Medulla oblongata (tissue), 1 donor: Measurements from ENCODE around the gene IL18BP.

Source experiments
- DNase-seq: peaks from one replicate; pipeline ENCODE4 v3.0.0-alpha.2; 2015; ENCODE audit errors: extremely low spot score

The IL18BP gene

DNA sequence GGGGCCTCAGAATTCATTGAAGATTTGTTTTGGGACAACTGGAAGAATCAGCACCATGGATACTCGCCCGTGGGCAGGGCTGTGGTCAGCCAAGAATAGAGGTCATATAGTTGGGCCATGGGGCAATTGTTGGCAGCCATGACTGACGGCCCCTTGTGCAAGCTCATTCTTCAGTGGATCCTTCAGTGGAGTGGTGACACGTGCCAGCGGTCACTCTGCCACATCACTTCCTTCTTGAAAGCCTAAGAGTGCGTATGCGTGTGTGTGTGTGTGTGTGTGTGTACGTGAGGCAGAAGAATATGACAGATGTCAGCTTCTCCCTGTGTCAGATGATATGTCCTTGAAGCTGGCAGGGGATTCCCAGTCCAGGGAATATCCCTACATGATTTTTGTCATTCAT lies 1.8 kb upstream of the IL18BP start:
- DNase-seq, result no peak

DNA sequence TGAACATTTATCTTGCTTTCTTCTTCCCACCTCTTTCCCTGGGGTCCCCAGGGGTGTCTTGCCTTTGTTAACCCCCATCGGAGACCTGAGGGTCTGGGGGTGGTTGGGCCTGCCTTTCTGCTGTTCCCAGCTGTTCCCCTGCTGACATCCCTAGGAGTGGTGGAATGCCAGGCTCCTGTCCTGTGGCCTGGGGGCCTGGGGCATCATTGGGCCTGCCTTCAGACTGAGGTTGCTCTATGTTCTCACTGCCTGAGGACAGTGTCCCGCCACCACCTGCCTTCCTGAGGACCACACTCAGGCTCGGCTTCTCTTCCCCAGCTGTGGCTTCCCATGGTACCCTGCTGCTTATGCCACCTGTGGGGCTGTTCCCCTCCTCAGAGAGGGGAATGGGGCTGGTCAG lies 1.1 kb upstream of the IL18BP start:
- DNase-seq, result no peak

DNA sequence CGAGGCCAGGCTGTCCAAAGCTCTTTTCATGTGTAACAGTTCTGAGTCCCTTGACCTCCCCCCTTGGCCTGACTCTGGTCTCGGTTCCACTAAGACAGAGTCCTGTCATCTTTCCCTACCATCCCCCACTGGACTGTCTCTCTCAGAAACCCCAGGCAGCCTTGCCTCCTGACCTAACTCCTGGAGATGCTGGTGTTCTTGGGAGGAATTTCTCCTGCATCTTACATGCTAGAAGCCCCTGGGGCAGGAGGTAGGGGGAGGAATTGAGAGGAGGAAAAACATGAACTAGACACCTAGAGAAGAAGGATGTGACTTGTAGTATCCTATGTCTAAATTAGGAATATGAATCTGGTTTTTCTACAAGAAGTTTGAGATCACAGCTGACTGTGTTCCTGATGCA lies 648 bp upstream of the IL18BP start:
- DNase-seq, result no peak

DNA sequence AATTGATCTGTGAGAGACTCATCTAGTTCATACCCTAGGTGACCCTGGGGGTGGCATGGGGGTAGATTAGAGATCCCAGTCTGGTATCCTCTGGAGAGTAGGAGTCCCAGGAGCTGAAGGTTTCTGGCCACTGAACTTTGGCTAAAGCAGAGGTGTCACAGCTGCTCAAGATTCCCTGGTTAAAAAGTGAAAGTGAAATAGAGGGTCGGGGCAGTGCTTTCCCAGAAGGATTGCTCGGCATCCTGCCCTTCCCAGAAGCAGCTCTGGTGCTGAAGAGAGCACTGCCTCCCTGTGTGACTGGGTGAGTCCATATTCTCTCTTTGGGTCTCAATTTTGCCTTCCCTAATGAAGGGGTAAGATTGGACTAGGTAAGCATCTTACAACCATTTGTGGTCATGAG lies 653 bp downstream of the IL18BP start:
- DNase-seq, result no peak

DNA sequence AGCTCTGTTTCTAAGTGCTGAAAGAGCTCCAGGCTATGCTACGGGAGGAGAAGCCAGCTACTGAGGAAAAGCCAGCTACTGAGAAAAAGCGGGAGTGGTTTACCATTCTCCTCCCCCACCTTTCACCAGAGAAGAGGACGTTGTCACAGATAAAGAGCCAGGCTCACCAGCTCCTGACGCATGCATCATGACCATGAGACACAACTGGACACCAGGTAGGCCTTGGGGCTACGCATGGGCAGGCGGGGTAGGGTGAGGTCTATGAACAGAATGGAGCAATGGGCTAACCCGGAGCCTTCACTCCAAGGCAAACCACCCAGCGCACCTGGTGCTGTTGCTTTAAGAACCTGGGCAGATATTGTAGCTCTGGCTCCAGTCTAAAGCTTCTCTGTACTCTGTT lies 1.1 kb downstream of the IL18BP start:
- DNase-seq, result no peak

DNA sequence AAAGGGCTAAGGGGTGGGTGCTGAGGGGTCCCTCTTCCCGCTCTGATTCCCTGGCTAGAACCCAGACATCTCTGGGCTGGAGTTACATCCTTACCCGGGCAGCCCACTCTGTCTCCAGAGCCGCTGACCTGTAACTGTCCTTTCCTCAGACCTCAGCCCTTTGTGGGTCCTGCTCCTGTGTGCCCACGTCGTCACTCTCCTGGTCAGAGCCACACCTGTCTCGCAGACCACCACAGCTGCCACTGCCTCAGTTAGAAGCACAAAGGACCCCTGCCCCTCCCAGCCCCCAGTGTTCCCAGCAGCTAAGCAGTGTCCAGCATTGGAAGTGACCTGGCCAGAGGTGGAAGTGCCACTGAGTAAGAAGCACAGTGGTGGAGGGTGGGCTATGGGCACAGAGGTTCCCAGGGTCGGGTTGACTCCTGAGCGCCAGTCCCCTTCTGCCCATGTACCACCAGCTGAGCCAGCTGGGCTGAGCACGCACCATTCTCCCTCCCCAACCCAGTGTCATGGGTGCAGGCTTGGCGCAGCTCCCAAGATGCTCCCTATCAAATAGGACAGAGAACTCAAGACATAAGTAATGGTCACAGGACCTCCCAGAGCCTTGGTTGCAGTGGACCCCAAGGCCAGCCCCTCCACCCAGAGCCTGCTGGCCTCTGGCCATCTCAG lies 1.6 kb downstream of the IL18BP start:
- no peak for DNase-seq

DNA sequence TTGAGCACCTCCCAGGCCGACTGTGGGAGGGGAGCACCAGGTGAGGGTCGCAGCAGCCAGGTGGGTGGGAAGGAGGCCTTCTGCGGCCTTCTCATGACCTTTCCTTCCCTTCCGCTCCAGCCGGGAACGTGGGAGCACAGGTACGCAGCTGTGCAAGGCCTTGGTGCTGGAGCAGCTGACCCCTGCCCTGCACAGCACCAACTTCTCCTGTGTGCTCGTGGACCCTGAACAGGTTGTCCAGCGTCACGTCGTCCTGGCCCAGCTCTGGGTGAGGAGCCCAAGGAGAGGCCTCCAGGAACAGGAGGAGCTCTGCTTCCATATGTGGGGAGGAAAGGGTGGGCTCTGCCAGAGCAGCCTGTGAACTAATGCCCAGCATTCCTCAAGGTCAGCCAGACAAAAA lies 2.6 kb downstream of the IL18BP start:
- no peak for DNase-seq

DNA sequence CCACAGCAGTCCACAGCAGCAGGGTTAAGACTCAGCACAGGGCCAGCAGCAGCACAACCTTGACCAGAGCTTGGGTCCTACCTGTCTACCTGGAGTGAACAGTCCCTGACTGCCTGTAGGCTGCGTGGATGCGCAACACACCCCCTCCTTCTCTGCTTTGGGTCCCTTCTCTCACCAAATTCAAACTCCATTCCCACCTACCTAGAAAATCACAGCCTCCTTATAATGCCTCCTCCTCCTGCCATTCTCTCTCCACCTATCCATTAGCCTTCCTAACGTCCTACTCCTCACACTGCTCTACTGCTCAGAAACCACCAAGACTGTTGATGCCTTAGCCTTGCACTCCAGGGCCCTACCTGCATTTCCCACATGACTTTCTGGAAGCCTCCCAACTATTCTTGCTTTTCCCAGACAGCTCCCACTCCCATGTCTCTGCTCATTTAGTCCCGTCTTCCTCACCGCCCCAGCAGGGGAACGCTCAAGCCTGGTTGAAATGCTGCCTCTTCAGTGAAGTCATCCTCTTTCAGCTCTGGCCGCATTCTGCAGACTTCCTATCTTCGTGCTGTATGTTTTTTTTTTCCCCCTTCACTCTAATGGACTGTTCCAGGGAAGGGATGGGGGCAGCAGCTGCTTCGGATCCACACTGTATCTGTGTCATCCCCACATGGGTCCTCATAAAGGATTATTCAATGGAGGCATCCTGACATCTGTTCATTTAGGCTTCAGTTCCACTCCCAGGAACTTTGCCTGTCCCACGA lies 3.3 kb downstream of the IL18BP start:
- no peak for DNase-seq

DNA sequence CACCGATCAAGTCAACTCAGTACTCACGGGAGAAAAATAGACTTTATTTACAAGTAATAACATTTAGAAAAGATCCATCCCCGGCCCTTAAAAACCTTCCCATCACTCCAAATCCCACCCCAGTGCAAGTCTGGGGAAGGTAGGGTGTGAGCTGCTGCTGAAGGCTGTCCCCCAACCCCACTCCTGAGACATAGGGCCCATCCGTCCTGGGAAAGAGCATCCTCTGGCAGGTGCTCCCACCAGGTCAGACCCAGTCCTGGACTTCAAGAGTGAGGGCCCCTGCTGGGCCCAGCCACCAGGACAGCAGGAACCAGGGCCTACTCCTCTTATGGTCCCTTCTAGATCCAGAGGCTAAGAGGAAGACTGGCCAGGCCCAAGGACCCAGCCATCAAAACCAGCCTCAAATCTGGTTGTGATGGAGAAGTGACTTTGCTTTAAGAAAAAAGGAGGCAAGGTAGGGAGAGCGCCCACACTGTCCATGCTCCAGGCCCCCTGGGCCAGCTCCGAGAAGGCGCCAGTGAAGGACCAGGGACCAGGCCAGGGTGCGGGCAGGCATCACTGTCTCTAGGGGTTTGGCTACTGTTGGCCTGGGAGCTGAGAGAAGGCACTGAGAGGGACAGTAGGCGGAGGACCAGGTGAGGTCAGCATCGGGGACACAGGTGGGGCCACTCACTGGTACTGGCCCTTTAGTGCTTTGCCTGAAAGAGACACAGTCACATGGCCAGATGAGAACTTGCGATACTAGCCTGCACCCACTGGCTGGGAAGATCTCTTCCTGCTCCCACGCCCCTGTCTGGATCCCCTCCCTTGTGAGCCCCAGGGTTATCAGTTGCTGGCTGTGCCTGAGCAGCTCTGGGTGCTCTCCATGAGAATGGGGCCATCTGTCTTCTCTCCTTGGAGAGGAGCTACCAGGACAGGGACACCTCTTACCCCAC lies 4.4 kb downstream of the IL18BP start:
- DNase-seq, result no peak

DNA sequence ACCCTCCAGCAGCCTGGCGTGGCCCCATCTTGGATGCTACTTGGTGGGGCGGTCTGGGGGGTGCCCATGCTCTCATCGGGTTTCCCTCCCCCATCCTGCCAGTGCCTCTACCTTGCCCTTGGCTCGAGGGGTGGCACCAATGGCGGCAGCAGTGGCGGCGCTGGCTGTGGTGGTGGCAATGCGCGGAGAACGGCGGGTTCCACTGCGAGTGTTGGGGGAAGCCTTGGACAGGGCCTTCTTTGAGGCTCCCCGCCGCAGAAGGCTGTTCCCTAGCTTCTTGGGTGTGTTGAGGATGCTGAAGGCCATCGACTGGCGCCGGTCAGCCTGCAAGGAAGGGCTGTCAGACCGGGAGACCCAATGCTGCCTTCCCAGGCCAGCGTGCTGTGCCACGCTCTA lies 5.1 kb downstream of the IL18BP start:
- no peak for DNase-seq

DNA sequence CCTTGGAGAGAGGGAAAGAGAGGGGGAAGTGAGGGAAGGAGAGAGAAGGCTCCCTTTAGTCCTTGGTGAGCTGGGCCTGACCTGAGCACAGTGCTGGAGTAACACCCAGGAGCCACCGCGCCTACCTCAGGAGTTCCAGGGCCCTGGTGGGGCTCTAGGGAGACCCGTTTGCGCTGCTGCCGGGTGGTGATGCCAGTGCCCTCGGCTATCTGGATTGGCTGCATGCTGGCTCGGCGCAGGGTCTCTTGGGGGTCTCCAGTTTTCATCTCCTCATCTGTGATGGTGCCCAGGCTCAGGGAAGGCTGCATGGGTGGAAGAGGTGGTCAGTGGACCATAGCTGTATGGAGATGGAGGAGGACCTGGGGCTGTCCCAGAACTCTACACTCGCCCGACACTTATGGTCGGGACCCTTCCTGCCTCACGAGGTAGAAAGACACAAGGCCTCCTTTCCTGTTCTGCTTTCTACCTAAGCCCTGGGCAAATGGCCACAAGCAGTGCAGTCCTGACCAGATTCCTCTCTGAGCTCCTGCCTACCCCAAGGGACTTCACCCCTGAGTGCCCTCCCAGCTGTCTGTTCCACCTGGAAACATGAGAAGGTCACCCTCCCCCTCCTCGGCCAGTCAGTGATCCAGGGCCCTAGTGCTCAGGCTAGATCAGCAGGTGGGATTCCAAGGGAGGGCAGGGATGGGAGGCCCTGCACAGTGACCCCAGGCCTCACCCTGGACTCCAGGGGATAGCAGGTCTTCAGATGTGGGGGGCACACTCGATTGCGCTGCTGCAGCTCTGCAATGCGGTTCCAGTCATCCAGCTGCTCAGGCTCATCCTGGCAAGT lies 6.0 kb downstream of the IL18BP start:
- DNase-seq, result no peak

DNA sequence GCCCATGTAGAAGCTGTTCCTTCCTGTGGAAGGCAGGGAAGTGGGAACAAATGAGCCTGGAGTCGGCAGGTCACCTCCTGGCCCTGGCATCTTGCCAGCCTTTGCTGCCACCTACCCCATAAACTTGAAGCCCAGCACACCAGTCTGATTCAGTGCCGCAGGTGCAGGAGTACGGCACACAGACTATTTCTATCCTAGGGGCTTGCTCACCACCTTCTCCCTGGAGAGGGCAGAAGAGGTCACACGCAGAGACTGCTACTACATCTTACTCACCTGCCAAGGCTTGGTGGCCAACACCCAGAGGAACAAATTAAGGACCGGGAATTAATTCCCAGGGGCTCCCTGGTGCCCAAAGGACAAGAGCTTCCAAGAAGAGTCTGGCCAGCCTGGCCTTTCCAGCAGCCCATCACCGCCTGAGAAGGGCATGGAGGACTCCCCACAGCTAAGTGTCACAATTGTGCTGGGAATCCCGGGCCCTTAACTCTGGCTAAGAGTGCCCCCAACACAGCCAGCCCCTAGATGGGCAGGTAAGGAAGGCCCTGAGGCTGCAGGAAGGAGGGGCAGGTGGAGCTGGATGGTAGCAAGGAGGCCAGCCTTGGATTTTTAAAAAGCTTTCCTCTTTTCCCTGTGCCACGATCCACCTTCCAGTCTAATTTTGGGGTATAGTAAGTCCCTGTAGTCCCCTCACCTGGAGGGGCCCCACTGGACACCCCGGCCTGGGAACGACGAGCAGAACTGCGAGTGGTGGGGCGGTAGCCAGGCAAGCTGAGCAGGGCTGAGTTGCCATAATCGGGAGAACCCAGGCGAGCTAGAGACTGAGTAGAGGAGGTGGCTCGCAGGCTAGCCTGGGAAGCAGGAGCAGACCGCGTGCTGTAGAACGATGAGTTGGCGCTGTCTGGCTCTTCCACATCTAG lies 6.9 kb downstream of the IL18BP start:
- DNase-seq, result no peak

DNA sequence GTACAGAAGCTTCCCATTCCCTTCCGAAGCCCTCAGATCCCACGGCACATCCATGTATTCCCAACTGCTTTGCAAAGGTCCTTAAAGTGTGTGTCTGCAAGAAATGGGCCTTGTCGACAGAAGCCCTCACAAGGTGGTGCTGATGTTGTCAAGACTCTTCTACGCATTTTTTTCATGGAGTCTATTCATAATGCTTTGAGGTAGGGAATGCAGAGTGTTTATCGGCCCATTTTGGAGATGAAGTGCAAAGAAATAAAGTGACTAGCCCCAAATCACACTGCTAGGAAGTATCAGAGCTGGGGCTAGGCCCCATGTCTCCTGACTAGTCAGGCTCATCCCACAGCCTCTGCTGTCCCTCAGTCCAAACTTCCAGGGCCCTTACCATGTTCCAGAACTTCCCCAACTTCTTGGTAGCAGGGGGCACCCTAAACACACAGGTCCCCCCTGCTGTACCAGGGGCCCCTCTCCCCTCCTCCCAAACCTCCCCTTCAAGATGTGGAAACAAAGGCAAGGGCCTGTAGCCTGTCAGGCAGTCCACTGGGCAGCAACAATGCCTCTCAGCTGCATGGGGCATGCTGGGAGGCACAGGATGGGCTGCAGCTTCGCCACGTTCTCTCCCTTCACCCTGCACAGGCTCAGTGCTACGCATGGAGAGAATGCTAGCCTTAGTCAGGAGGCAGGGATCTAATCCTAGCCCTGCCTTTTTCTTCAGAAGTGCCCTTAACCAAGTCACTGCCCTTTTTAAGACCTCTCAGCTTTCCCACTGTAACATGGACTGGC lies 7.8 kb downstream of the IL18BP start:
- no peak for DNase-seq

DNA sequence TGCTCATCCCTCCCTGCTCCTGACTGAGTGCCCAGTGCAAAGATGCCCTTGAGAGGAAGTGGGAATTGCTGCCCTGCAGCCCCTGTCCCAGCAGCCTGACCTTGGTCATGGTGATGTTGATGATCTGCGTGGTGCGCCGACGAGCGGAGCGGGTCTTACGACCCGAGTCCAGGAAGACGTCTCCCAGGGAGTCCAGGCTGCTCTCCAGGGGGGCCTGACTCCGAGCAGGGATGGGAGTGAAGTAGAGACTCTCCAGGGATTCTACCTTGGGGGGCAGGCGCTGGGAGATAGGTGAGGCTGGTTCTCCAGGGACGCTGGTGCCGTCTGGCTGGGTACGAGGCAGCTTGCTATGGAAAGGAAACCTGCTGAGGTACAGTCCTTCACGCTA lies 8.4 kb downstream of the IL18BP start:
- DNase-seq, result no peak

DNA sequence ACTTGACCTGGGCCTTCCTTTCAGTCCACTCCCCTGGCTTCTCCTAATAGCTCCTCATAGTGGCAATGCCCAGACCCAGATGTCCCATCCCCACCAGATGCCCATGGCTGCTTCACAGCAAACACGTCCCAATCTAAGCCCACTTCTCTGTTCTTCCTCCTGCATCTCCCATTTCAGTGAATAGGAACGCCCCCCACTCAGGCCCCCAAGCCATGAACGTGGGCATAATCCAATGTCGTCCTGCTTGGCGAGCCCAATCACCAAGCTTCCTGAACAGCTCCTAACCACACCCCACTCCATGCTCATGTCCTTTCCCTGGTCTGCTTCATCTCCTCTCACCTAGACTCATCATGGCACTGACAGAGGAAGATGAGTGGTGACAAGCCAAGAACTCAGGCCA lies 8.9 kb downstream of the IL18BP start:
- no peak for DNase-seq

DNA sequence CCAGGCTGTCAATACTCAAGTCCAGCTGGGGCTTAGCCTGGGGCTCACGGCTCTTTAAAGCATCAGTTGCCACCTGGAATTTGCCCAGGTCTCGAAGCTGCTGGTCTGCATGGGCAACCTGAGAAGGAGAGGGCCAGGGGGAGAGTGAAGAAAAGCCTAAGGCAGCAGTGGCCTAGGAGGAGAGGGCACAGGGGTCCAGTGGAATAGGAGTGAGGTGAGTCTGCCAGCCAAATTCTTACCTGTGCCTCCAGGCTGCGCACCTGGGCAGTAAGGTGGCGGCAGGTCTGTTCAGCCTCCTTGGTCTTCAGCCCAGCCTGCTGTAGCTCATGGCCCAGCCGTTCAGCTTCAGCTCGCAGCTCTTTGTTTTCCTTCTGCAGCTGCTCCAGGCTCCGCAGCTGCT lies 10.0 kb downstream of the IL18BP start:
- DNase-seq, result no peak

DNA sequence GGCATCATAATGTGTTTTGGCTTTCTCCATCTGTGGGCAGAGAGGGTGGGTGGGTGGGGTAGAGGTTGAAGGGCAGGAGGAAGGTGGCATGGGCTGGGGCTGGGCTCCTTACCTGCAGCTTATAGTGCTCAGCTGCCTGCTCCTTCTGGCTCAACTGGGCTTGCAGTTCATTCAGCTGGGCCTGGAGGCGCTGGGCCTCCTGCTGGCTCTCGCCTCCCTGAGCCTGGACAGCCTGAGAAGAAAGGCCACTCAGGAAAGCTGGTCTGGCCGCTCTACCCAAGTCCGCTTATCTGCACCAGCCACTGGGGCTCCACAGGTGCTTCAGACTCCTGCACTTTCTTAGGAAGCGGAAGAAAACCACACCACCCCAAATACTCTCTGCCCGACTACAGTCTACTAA lies 10.4 kb downstream of the IL18BP start:
- DNase-seq, result no peak

DNA sequence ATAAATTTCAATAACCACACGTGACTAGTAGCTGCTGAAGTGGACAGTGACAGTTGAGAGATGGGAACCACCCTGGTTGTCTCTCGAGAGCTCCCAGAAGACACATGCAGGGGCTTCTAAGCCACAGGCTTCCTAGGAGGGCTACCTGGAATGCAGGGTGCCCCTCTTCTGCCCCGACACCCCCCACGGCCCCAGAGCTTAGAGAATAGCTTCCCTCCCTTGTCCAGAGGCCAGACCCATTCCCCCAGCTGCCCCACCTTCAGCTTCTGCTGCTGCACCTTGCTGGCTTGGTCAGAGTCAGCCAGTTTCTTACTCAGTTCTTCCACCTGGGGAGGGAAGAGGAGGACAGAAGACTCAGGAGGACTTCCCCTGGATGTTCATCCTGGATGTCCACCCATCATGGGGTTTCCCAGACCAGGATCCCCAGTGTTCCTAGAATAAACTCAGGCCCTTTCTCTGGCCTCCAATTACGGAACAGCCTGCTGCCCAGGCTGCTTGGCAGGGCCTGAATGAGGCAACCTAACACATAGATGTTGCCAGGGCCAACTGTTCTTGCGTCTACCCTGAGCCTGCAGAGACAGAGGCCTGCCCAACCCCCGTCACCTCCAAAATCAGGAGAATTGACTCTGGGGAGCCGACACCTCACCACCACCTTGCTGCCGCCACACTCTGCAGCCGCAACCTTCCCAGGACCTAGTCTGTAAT lies 12.0 kb downstream of the IL18BP start:
- DNase-seq, result peak; percentile 51

DNA sequence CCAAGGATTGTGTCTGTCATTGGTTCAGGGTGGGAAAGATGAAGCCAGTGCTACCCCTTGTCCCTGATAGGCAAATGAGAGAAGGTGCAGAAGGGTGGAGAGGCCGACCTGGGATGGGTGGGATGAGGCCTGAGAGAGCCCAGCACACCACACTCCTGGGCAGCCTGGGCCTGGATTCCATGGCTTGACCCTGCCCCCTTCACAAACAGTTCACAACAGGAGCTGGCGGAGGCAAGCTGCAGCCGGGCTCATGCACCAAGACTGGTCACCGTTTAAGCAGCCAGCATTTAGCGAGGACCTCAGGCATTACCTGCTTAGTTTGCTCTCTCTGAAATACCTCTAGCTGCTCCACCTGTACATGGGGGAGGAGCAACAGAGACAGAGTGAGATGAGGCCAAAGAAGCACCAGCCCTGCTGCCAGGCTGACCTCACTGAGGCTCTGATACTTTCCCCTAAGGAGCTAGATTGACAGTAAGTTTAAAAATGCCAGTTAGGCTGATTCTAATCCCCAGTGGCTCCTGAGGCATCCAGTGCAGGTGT lies 13.5 kb downstream of the IL18BP start:
- DNase-seq, result no peak
